ENCODE data around the gene HECW1. TPM values are rescaled to one million over a fixed set of nuclear protein-coding genes. Genes with fewer than 3 reads are reported as not detected.

Gene HECW1
- total and polyA plus RNA-seq, 2 experiments from 2014 or later, result 11.0 to 21.8 TPM

GRCh38 chr7:43612128-43612527 lies 499.7 kb downstream of the HECW1 start (continued):
- no peak for TF ChIP-seq ZNF462 (CRISPR knock-in tag; IDR thresholded peaks at IDR 0.05)

- no peaks in the 10 kb centered on the region for H3K27me3 ChIP-seq (ENCODE audit: insufficient read depth)
- H4K20me1 ChIP-seq (replicated peaks; ENCODE audit: insufficient read depth), result no peaks in the 10 kb centered on the region
- no peak overlapping the region for H3K27ac ChIP-seq (ENCODE audit: low read depth)
- TF ChIP-seq STAT1 (IDR thresholded peaks at IDR 0.05; ENCODE audit: unreplicated experiment) (no peak), CTCF (conservative IDR thresholded peaks at IDR 0.05; ENCODE audit: low read depth in 2 of 2) (no peak), EZH2phosphoT487 (IDR thresholded peaks at IDR 0.05; ENCODE audit: unreplicated experiment) (no peak), CREB1 (CRISPR knock-in tag; IDR thresholded peaks at IDR 0.05; ENCODE audit: low read depth) (no peak), POLR2AphosphoS5 (IDR thresholded peaks at IDR 0.05; ENCODE audit: low read depth) (no peak)
- no peak overlapping the region for H3K4me3 ChIP-seq
- Mint-ChIP-seq H3K4me3 (no peak overlapping the region), H3K27me3 (ENCODE audit: insufficient read depth, low read depth, poor library complexity) (peaks cover 5% of the 10 kb centered on the region), H3K36me3 (ENCODE audit: low read depth) (peaks cover 17% of the 10 kb centered on the region), H3K4me1 (peaks cover 6% of the 10 kb centered on the region; the same call in 2 of the 3 replicates), H3K27ac (no peak overlapping the region), H3K9me3 (no peaks in the 10 kb centered on the region)
- no peak for DNase-seq (ENCODE audit: low spot score)
- no peak overlapping the region for H3K4me2 ChIP-seq
- H3K36me3 ChIP-seq (ENCODE audit: insufficient read depth), result no peaks in the 10 kb centered on the region
- no peaks in the 10 kb centered on the region for H3K9me2 ChIP-seq (ENCODE audit: insufficient read depth)
- H3K4me1 ChIP-seq (ENCODE audit: insufficient read depth), result no peaks in the 10 kb centered on the region
- no peak for ATAC-seq
- H2AFZ ChIP-seq, result no peak overlapping the region
- no peaks in the 10 kb centered on the region for H3K79me2 ChIP-seq (replicated peaks; ENCODE audit: insufficient read depth)
- H3F3A ChIP-seq (replicated peaks; ENCODE audit: low read depth), result no peaks in the 10 kb centered on the region
These were observed 500.4 kb downstream of the HECW1 start for GRCh38 chr7:43612599-43613589.

Small RNA genes lying within 50 kb of the gene (microRNA-seq; reads per million reads assigned to microRNA genes)
- 3.8 reads per million, percentile 15 among the genes with 10 or more reads in this experiment for gene MIR3943

Small RNA genes lying within 50 kb of the gene (small RNA-seq; reads per million reads assigned to genes)
- gene MIR3943 (ENCODE audit: low replicate concordance) (not detected), gene RF00019 (ENCODE audit: low replicate concordance) (not detected), gene RNU6-575P (ENCODE audit: low replicate concordance) (not detected), gene RNU7-35P (ENCODE audit: low replicate concordance) (not detected)

Other genes with a start within 250 kb of the HECW1 start
- 7.1 and 8.7 TPM in 2 replicates for gene C7orf25, start 200.6 kb upstream of the HECW1 start, total RNA-seq (2014; rRNA removed; shearing (Covaris generic))
- 1.2 and 1.7 TPM in 2 replicates for gene C7orf25, start 200.6 kb upstream of the HECW1 start, polyA plus RNA-seq (2016; fragmentation: Nextera tagmentation; extraction: Ambion mirVana)
- gene PSMA2, start 180.5 kb upstream of the HECW1 start, total RNA-seq (2014; rRNA removed; shearing (Covaris generic)), result 178 and 214 TPM in 2 replicates
- 609 and 678 TPM in 2 replicates for gene PSMA2, start 180.5 kb upstream of the HECW1 start, polyA plus RNA-seq (2016; fragmentation: Nextera tagmentation; extraction: Ambion mirVana)
- gene MRPL32, start 180.3 kb upstream of the HECW1 start, total RNA-seq (2014; rRNA removed; shearing (Covaris generic)), result 93.4 and 93.6 TPM in 2 replicates
- 303 and 310 TPM in 2 replicates for gene MRPL32, start 180.3 kb upstream of the HECW1 start, polyA plus RNA-seq (2016; fragmentation: Nextera tagmentation; extraction: Ambion mirVana)